Measurements from ENCODE around the gene GHRHR. TPM values are rescaled to one million over a fixed set of nuclear protein-coding genes. Genes with fewer than 3 reads are reported as not detected.

Gene GHRHR
- total RNA-seq, 1 experiment from 2014 or later, result not detected

GRCh38 chr7:30983914-30984247 lies 20.1 kb downstream of the GHRHR start:
- DNase-seq (ENCODE audit: low read depth), result no peak

DNA sequence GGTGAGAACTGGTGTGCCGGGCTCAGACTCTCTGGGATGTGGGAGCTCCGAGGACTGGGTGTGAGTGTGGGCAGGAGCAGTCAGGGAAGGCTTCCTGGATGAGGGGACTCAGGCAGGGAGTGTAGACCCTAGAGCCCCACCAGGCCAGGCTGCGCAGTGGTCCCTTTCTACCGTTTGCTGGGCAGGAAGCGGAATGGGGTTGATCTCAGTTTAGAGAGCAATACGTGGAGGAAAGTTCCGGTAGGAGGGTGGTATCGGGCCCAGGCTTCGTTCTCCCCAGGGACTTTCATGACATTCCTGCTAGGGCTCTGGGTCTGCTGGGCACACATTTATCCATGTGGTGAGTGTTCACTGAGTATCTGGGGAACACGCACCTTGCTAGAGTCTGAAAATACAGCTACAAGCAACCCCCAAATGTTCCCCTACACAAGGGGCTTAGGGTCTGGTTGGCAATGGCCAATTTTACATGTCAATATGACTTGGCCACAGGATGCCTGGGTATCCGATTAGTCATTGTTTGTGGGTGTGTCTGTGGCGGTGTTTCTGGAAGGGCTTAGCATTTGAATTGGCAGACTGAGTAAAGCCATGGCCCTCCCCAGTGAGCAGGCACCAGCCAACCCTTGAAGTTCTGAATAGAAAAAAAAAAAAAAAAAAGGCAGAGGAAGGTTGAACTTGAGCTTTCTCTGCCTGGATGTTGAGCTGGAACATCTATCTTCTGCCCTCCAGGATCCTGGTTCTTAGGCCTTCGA lies 20.8 kb downstream of the GHRHR start:
- DNase-seq (ENCODE audit: low read depth), result peak; percentile 78

DNA sequence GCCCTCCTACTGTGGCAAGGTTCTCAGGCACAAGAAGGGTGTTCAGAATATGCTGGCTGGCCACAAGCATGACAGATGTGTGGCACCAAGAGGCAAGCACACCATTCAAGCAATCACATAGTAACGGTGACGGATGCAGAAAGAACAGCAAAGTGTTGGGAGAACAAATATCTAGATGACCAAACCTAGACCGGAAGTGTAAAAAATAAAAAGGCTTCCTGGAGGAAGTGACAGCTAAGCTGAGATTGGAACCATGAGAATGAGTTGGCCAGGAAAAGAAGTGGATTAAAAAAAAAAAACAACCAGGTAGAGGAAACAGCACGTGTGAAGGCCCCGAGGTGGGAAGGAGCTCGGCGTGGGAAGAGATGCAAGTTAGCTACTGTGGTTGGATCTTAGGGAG lies 22.0 kb downstream of the GHRHR start:
- DNase-seq (ENCODE audit: low read depth), result no peak

DNA sequence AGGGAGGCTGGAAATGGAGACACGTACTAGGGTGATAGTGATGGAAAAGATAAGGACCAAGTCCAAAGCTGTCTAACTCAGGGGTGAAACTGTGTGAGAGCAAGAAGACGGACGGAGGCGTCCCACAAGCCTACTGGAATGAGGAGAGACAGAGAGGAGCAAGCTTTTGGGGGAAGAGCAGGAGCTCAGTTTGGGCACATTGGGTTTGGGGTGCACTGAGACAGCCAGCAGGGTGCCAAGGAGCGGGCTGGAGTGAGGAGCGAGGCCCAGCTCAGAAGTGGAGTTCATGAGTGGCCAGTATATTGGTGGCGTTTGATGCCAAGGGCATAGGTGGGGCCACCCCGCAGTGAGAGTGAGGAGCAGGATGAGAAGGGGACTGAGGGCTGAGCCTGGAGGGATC lies 22.6 kb downstream of the GHRHR start:
- no peak for DNase-seq (ENCODE audit: low read depth)

DNA sequence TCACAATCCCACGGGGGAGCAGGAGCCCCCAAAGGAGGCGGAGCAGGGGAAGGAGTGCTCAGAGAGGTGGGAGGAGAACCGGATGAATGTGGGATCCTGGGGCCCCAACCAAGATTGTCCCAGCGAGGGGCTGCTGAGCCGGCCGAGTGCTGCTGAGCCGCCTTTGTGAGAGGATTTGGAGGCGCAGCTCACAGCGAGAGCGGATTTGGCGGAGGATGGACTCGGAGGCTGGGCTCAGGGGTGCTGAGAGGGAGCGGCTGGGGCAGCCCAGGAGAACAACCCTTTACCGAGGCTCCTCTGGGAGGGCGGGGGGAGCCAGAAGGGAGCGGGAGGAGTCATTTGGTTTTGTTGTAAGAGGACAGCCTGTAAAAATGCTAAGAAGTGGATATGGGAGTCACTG lies 23.0 kb downstream of the GHRHR start:
- no peak for DNase-seq (ENCODE audit: low read depth)

- no peak for DNase-seq (ENCODE audit: low read depth)
Observed at GRCh38 chr7:30987178-30987577, 23.4 kb downstream of the GHRHR start.

GRCh38 chr7:30987936-30988335 lies 24.2 kb downstream of the GHRHR start:
- DNase-seq (ENCODE audit: low read depth), result no peak

DNA sequence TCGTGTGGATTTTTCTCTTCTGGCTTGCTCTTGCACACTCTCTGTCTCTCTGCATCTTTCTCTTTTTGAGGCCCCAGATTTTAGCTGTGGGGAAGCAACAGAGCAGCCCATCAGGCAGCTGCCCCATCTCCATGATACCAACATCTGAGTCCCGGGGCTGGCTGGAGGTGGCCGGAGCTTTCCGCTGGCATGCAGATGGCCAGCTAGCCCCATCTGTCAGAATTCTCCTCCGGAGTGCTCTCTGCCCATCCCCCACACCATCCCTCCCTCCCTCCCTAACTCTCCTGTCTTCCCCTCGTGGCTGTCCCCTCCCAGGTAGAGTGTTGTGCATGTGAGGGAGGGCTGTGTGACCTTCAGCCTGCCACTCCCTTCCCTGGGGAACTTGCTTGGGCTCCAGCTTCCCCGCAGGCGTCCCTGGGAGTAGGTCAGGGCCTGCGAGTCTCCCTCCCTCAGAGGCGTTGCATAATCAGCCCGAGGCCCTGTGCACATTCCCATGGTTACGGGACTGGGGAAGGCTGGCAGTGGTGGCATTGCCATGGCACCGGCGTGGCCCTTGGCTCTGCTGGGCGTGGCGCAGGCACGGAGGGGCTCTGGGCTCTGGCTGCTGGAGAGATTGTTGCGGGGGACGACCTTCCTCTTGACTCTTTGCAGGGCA lies 24.7 kb downstream of the GHRHR start:
- DNase-seq (ENCODE audit: low read depth), result no peak

DNA sequence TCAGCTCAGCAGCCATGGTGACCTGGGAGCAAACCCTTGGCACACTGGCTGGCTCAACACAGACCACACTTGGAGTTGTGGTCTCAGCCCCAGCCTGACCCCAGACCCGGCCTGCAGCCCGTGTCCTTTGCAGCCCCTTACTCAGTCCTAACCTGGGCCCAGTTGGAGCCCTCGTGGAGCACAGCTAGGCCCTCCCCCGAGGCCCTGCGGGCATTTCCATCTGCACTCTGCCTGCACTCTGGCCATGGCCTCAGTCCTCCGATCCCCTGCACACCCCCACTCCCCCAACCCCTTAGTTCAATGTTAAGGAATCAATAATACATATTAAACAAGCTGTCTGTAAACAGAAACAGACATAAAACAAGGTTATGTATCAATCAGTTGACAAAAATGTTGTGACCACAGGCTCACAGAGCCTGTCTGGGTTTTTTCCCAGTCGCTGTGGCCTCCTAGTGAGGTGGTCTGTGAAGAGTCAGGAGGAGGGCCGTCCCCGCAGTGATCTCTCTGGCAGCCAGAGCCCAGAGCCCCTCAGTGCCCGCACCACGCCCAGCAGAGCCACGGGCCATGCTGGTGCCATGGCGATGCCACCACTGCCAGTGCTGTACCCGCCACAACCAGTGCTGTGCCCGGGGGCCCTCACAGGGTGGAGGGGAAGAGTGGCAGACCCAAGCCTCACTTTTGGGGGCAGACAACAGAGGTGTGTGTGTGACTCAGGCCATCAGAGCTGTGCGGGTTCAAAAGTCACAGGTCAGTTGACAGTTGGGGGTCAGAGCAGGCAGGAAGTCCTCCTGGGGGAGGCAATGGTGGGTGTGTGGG lies 25.5 kb downstream of the GHRHR start:
- DNase-seq (ENCODE audit: low read depth), result no peak

GRCh38 chr7:30989824-30990672 lies 26.3 kb downstream of the GHRHR start:
- no peak for DNase-seq (ENCODE audit: low read depth)

GRCh38 chr7:30990673-30991170 lies 27.0 kb downstream of the GHRHR start:
- no peak for DNase-seq (ENCODE audit: low read depth)

DNA sequence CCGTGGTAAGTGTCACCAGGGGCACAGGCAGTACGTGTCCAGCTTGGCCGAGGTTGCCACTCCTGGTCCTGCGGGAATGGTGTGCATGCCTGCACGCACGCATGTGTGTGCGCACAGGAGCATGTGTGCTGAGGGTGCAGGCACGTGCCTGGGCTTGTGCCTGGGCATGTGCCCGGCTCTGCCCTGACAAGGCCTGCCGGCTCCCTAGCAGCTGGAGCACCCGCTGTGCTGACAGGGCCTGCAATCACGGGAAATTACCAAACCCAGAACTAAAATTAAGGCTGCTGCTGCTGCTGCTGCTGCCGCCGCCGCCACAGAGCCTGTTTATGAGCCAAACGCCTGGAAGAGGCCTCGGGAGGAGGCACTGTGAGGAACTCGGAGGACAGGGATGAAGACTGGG lies 28.7 kb downstream of the GHRHR start:
- DNase-seq (ENCODE audit: low read depth), result no peak

DNA sequence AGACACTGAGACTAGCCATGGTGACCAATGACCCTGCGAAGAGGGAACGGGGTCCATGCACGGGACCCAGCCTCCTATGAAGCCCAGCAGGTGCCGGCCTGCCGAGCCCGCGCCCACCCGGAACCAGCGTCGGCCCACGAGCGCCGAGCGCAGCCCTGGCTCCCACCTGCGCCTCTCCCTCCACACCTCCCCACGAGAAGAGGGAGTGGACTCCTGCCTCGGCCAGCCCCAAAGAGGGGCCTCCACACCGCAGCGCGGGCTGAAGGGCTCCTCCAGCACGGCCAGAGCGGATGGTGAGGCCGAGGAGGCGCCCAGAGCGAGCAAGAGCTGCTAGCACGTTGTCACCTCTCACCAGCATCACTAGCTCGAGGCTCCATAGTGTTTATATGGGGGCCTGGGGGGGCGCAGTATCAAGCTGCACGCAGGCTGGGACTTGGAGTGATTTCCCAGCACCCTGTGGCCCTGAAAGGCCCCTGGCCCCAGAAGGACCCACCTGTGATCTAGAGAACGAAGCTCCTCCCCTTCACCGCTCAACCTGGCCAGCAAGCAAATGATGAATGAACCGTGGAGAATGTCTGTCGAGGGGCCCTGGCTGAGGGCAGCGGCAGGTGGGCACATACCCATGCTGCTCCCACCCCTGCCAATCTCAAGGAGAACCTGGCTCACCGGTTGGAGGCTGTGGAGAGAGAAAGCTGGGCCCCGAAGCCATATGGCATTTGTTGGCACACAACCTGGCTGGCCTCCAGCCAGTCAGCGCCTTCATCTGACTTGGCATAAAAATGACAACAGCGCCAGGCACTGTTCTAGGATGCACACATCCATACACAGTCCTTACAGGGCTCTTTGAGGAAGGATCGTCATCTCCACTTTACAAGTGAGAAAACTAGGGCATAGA lies 30.7 kb downstream of the GHRHR start:
- DNase-seq (ENCODE audit: low read depth), result no peak

- DNase-seq (ENCODE audit: low read depth), result no peak
Observed at GRCh38 chr7:30995536-30995935, 31.8 kb downstream of the GHRHR start.

GRCh38 chr7:30996256-30996655 lies 32.5 kb downstream of the GHRHR start:
- no peak for DNase-seq (ENCODE audit: low read depth)

DNA sequence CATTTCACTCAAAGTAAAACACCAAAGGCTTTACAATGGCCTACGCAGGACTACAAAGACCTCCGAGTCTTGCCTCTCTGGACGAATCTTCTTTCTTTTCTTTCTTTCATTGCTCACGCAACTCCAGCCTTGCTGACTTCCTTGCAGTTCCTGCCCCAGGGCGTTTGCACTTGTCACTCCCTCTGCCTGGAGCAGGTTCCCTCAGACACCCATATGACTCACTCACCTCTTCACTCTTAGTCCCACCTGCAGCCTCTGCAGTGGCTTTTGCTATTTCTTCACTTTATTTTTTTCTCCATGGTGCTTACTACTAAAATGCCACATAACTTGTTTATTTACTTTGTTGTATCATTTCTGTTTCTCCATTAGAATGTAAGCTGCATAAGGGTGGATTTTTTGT lies 33.1 kb downstream of the GHRHR start:
- no peak for DNase-seq (ENCODE audit: low read depth)

- DNase-seq (ENCODE audit: low read depth), result no peak
Observed at GRCh38 chr7:30997316-30997715, 33.6 kb downstream of the GHRHR start.

DNA sequence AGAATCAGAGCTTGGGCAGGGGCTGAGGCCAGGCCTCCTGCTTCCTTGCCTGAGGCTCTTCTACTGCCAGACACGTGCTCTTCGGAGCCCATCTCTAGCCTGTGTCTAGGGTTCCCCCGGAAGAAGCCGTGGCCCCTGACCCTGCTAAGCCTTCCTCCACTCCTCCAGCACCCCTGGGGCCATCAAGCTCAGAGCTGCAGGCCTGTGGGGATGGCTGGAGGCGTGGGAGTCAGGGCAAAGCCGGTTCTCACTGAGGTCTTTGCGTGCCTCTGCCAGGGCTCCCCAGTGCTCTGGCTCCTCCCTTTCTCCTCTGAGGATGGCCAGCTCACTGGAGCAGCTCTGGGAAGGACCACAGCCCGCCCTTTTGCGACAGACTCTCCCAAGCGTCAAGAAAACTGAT lies 34.4 kb downstream of the GHRHR start:
- DNase-seq (ENCODE audit: low read depth), result no peak

- DNase-seq (ENCODE audit: low read depth), result no peak
Observed at GRCh38 chr7:31000161-31000693, 36.5 kb downstream of the GHRHR start.

DNA sequence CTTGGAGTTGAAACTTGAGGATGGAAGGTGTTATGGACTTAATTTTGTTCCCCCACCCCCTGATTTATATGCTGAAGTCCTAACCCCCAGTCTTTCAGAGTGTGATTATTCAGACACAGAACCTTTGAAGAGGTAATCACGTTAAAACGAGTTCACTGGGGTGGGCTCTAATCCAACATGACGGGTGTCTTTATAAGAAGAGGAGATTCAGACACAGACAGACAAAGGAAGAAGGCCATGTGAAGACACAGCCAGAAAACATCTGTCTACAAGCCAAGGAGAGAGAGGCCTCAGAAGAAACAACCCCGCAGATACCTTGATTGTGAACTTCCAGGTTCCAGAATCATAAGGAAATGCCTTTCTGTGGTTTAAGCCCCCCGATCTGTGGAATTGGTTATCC lies 37.0 kb downstream of the GHRHR start:
- no peak for DNase-seq (ENCODE audit: low read depth)
